GM12801 (cell line): ENCODE data around the gene URB1.

ENCODE experiments used
- CTCF ChIP-seq: IDR thresholded peaks from one replicate; pipeline ENCODE4 v1.5.1; 2011; ENCODE audit warnings: control low read depth; ENCODE audit not compliant: insufficient read length; ENCODE audit errors: extremely low read depth

The URB1 gene

GRCh38 chr21:32350981-32351380 lies 41.8 kb downstream of the URB1 start:
- no peak for TF ChIP-seq CTCF

GRCh38 chr21:32350211-32350980 lies 42.4 kb downstream of the URB1 start:
- TF ChIP-seq CTCF, result no peak

GRCh38 chr21:32349333-32349944 lies 43.4 kb downstream of the URB1 start:
- no peak for TF ChIP-seq CTCF

GRCh38 chr21:32348604-32349332 lies 44.0 kb downstream of the URB1 start:
- TF ChIP-seq CTCF, result no peak

DNA sequence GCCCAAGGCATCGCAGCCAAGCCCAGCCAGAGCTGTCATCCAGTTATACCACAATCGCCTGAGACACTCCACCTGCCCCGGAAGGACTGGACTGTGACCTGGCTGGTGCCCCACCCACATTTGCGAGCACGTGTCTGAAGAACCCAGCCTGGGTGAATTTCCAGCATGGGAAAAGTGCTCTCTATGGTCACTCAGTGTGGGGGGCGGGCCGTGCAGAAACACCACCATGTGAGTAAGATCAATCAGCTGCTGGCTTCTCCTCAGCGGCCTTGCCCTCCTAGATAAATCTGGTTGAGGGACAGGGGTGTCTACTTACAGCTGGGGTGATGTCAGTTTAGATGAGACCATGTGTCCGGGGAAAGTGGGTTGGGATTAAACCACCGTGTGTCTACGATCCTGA lies 44.8 kb downstream of the URB1 start:
- no peak for TF ChIP-seq CTCF

GRCh38 chr21:32347351-32347750 lies 45.5 kb downstream of the URB1 start:
- TF ChIP-seq CTCF, result no peak

DNA sequence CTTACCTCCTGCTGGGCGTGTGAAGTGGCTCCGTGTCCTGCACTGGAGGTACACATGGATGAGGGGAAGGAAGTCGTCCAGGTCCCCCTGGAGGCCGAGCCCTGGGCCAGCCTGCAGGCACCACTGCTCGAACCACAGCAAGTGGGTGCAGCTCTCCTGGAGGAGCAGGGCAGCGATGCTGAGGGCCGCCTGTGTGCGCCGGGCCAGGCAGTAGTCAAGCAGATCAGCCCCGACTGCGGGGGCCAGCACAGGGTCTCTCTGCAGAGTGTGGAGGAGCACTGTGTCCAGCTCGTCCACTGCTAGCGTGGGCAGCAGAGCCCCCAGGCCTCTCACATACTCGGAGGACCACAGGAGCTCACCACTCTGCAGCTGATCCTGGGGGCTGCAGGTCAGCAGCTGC lies 45.9 kb downstream of the URB1 start:
- TF ChIP-seq CTCF, result no peak
